Measurements from ENCODE around the gene KIAA1958.

- TF ChIP-seq, protein P1, sequence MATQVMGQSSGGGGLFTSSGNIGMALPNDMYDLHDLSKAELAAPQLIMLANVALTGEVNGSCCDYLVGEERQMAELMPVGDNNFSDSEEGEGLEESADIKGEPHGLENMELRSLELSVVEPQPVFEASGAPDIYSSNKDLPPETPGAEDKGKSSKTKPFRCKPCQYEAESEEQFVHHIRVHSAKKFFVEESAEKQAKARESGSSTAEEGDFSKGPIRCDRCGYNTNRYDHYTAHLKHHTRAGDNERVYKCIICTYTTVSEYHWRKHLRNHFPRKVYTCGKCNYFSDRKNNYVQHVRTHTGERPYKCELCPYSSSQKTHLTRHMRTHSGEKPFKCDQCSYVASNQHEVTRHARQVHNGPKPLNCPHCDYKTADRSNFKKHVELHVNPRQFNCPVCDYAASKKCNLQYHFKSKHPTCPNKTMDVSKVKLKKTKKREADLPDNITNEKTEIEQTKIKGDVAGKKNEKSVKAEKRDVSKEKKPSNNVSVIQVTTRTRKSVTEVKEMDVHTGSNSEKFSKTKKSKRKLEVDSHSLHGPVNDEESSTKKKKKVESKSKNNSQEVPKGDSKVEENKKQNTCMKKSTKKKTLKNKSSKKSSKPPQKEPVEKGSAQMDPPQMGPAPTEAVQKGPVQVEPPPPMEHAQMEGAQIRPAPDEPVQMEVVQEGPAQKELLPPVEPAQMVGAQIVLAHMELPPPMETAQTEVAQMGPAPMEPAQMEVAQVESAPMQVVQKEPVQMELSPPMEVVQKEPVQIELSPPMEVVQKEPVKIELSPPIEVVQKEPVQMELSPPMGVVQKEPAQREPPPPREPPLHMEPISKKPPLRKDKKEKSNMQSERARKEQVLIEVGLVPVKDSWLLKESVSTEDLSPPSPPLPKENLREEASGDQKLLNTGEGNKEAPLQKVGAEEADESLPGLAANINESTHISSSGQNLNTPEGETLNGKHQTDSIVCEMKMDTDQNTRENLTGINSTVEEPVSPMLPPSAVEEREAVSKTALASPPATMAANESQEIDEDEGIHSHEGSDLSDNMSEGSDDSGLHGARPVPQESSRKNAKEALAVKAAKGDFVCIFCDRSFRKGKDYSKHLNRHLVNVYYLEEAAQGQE (IDR thresholded peaks at IDR 0.05; ENCODE audit: low read depth, low read length): no peak
- TF ChIP-seq SMC3 (IDR thresholded peaks at IDR 0.05; ENCODE audit: borderline replicate concordance, low read length) (no peak), TCF12 (IDR thresholded peaks at IDR 0.05; ENCODE audit: low read depth, low read length) (no peak), CTCF (IDR thresholded peaks at IDR 0.05 in 2 of 3, conservative IDR thresholded peaks at IDR 0.05 in 1 of 3; ENCODE audit: control insufficient read depth in 2 of 3, extremely low read depth in 1 of 3, insufficient read depth in 1 of 3, low read depth in 3 of 3, low read length in 3 of 3) (no peak), ETV6 (conservative IDR thresholded peaks at IDR 0.05 in 1 of 2, IDR thresholded peaks at IDR 0.05 in 1 of 2; ENCODE audit: borderline replicate concordance in 1 of 2, low read depth in 1 of 2) (no peak), CREB1 (IDR thresholded peaks at IDR 0.05; ENCODE audit: low read depth) (no peak), SUZ12 (IDR thresholded peaks at IDR 0.05; ENCODE audit: unreplicated experiment) (no peak), EP300 (IDR thresholded peaks at IDR 0.05; ENCODE audit: borderline replicate concordance in 1 of 2, control insufficient read depth in 1 of 2, low read depth in 2 of 2, low read length in 2 of 2) (no peak), E2F8 (IDR thresholded peaks at IDR 0.05; ENCODE audit: low read depth, partially characterized antibody) (no peak)
Observed at GRCh38 chr9:112558978-112559377, 72.4 kb downstream of the KIAA1958 start.

Measured in GM12878 (cell line).